Right ventricle myocardium inferior (tissue), 1 donor: ENCODE data around the gene IL17RD. TPM values are rescaled to one million over a fixed set of nuclear protein-coding genes. Genes with fewer than 3 reads are reported as not detected.

Source experiments
- ATAC-seq: fragments of 200-7000 bp; cut with Tn5 transposase; one replicate; pipeline ENCODE4 v1.9.1; 2020; ENCODE audit warnings: mild to moderate bottlenecking, moderate library complexity
- DNase-seq: peaks from one replicate; pipeline ENCODE4 v3.0.0; 2021; ENCODE audit errors: missing footprints
- intact Hi-C: fragments of 100-400 bp; cut with DNase I; formaldehyde crosslinking; loops from one replicate; pipeline ENCODE4 v1.11.0; 2022
- total RNA-seq: library from RNA; stranded (reverse); fragmentation: NEBNext Ultra II Directional; extraction: Animal tissue kit (Norgen Biotek cat#: 25700); gene quantifications from one replicate; pipeline ENCODE4 v1.2.1, GENCODE V29; 2021
- donor health status: DM: no; HTN: yes; CAD: no; lungs with severe emphysema.

IL17RD gene
- total RNA-seq, 1 donor from 2014 or later, result 6.7 TPM

DNA sequence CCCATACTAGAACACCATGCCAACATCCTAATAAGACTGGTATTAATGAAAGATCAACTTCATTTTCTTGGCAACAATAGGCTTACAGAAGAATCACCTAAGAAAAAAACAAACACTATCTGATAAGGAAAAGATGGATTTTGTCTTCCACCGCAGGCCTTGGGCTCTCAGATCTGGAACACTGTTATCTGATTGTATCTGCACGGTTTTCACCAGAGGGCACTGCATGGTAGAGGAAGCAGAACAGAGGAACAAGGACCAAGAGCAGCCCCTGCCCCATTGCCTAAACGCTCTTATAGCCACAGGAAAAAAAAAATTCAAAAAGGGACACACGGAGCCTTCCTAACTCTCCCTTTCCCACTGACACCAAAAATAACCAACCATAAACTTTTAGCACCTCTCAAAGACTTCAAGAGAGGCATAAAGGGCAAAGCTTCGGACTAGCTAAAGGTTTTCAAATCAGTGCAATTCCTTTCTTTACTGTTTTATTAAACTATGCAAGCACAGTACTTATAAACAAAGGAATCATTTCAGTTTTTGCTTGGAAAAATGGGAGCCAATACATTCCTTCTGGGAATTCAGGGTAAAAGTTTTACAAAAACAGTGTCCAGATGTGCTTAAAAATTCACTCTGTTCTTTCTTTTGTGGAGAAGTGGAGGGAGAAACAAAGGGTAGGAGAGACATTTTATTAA lies 23.3 kb downstream of the IL17RD start:
- intact Hi-C loops, result no loop called here
- DNase-seq (no peak), ATAC-seq (no peak)

DNA sequence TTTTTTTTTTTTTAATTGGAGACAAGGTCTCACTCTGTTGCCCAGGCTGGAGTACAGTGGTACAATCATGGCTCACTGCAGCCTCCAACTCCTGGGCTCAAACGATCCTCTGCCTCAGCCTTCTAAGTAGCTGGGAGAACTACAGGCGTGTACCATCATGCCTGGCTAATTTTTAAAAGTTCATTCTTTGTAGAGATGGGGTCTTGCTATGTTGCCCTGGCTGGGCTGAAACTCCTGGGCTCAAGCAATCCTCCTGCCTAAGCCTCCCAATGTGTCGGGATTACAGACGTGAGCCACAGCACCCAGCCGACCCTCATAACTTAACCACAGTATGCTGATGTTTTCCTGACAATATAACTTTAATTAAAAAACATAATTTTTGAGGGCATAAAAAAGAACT lies 24.3 kb downstream of the IL17RD start:
- intact Hi-C loops, result no loop called here
- ATAC-seq (no peak), DNase-seq (no peak)

DNA sequence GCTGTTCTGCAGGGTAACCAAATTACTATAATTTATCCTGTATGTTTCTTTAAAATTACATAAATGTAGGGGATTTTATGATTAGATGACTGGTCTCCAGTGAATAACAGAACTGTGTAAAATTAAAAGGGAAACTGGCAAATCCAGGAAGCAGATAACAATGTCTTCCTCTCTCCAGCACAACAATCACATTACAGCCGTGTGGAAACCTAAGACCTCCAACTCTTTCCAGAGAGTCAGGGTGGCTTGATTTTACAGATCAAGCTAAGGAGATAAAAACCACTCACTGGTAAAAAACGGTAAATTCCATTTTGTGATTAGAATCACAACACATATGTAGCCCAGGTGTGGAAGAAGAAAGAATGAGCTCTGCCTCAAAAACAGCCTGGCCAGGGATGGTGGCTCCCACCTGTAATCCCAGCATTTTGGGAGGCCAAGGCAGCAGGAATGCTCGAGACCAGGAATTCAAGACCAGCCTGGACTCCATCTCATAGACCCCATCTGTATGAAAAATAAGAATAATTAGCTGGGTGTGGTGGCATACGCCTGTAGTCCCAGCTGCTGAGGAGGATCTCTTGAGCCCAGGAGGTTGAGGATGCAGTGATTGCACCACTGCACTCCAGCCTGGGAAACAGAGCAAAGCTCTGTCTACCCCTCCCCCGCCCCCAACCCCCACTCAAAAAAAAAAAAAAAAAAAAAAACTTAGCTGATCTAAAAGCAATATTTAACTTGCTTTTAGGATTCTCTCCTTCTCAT lies 29.0 kb downstream of the IL17RD start:
- ATAC-seq (no peak), DNase-seq (no peak)
- intact Hi-C loops, result no loop called here

DNA sequence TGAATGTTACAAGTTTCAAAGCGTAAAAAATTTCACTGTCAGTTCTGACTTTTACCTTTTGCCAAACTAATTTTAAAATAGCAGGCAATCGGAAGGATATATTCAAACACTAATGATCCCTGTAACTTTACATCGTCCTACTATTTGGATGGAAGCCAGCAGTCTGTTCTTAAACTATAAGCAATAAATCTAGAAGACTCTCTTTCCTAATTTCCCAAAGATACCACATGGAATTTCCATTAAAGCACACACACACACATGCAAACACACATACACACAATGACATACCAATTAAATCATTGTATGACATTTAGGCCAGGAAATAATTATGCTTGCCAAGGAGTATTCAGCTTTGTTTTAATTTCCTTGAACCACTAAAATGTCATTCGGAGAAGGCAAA lies 32.0 kb downstream of the IL17RD start:
- ATAC-seq, result no peak

DNA sequence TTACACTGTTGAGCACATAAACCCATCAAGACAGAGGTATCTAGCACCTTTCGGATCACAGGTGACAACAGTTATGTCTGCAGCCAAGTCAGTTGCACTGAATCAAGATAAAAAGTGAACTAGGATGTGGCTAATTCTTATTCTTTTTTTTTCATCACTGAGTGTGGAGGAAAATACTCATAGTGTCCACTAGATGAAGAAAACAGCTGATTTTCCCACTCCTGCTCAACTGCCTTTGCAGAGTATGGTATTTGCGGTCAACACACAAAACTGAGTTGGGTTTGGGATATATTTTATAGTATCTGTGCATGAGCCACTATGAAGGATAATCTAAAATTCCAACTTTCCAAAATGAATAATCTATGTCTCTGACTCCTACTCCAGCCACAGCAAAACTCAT lies 32.5 kb downstream of the IL17RD start:
- ATAC-seq, result no peak
- intact Hi-C loops, result no loop called here
- no peak for DNase-seq

More for the DNA sequence above, 32.0 kb downstream of the IL17RD start:
- DNase-seq, result no peak
- intact Hi-C loops, result no loop called here

DNA sequence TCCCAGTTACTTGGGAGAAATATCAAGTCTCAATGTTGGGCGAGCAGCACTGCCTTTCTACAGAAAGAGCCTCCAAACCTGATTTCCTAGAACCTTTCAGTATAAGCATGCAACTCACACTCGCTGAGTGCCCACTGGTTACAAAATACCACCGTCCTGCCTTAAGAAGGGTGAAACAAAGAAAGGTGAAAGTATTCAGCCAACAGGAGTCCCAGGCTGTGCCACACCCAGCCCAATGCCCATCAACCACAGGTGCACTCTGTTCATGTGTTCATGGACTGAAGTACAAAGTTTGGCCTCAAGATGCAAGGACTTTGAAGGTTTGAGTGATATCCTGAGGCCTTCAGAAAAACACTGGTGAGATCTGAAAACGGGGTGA lies 34.0 kb downstream of the IL17RD start:
- ATAC-seq (no peak), DNase-seq (no peak)
- intact Hi-C loops, result no loop called here

DNA sequence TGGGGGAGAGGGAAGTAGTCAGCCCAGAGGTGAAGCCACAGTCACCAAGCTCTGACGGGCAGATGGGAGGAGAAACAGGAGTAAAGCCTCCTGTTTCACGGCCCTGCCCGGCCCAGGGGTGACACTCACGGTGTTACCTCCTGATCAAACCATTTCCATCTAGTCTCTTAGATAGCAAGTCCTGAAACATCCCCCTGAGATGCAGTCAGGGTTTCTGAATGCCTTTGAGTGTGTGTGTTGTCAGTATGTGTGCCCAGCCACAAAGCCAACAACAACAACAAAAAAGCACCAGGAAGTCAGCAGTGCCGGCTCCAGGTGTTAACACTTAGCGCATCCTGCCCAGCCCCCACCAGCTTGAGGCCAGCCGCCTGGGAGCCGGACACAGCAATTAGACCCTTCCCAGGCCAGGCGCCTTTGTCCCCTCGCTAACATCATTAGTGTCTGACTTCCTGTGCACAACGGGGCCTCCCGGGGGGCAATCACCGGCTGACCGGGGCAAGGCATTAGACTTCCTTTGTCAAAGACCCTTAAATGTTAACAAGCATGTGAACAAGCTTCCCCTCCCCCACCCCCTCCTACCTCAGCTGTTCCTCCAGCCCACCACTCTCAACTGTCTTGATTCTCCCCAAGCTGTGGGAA lies 34.5 kb downstream of the IL17RD start:
- no peak for DNase-seq
- intact Hi-C loops, result no loop called here
- ATAC-seq, result no peak

DNA sequence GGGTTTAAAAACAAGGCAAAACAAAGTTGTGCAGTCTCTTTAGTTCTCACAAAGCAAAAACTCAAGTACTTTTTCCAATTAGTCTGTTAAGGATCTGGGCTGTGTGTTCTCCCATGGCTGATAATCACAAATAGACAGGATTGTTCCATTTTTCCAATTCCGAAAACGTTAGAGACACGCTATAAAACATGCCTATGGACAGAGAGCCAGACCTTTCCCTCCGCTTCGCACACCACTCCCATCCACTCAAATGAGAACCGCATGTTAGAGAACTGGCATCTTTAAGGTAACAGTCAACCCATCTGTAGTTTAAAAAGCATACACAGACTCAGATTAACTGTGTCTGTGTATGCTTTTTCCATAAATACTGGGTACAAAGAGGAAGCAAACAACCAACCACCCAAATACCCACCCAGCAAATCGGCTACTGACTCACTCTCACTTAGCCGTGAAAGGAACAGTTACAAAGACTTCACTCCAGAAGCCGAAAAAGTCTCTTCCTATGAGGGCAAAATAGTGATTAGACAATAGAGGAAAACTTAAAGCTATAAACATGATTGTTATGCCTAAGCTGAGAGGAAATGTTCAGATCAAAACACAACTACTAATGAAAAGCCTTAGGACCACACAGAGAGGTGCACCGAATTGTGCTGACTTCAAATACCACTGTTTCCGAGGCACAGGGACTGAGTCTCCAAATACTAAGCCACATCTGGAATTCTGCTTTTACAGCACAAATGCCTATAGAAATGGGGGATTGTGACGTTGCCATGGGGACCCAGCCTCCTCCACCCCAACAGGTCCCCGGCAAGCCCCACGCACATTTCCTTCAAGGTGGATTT lies 36.1 kb downstream of the IL17RD start:
- intact Hi-C loops, result loop anchor here (5.0 kb wide), 1 partner anchor 33 kb away; no protein-coding TSS in a partner anchor
- ATAC-seq, result no peak
- DNase-seq, result no peak

DNA sequence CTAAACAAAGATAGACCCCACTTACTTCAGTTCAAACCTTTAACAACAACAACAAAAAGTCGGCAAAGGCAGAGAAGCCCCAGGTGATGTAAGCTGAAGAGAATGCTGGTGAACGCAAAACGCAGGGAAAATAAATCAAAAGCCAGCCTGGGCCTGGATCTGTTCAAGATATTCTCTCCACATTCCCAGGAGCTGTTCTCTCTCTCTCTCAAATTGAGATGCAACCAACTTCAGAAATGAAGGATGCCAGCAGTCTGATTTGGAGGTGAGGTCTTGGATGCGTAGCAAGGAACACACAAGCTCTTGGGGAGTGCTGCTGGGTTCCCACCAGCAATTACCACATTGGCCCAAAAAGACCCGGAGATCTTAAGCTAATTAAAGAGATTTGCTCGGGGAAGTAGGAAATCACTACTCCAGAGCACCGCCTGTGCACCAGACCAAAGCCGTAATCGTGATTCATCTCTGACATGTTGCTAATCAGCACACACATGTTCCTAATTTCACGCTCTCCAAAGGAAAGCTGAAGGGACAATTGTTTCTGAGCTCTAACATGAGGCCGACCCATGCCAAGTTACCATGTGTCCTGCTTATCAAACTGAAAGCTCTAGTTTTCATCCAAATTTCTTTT lies 37.1 kb downstream of the IL17RD start:
- intact Hi-C loops, result loop anchor here (5.0 kb wide), 1 partner anchor 34 kb away; no protein-coding TSS in a partner anchor
- DNase-seq (no peak), ATAC-seq (peak; percentile 80)

DNA sequence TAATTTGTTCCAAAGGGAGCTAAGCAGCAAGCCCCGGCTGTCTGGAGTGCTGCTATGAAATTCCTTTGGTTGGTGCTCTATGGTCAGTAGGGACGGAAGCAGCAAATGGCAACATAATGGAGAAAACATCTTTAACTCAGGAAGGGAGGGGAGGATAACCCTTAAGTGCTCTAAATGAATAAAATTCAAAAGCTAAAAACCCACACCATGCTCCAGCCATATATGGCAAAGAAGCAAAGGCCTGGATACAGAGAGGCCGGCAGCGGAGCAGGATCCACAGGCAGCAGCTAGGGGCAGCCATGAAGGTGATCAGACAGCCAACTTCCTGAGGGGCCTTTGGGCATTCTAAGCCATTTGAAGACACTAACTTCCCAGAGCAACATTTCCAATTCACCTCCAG lies 38.9 kb downstream of the IL17RD start:
- intact Hi-C loops, result loop anchor here (5.0 kb wide), 1 partner anchor 36 kb away; no protein-coding TSS in a partner anchor
- ATAC-seq, result no peak
- DNase-seq, result no peak

DNA sequence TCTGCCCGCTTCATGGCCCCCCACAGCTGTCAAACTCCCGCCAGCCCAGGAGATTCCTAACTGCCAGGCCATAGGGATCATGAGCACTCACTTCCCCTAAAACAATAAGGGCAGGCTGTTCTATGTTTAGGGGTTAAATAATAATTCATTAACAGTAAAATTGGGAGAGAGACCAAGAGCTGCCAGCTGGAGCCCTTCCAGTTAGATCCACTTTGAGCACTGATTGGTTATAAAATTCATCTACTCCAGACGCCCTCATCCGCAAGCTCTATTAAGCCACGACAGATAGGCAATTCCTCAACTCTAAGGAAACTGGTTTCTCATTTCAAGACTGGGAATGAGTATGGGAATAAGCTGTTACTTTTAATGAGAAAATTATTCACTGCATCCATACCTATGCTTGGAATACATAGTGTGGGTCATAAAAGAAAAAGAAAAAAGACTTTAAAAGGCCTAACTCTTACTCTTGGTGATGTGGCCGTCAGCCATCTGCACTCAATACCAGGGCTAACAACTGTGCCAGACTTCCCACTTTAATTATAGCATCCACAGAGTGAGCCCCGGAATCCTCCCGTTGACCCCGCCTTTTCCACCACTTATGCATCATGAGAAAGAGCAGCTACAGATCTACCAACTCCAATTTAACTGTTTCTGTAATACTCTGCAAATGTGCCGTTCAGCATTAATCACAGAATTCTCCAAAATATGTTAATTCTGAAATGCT lies 44.5 kb downstream of the IL17RD start:
- intact Hi-C loops, result no loop called here
- DNase-seq (no peak), ATAC-seq (peak; percentile 36)

DNA sequence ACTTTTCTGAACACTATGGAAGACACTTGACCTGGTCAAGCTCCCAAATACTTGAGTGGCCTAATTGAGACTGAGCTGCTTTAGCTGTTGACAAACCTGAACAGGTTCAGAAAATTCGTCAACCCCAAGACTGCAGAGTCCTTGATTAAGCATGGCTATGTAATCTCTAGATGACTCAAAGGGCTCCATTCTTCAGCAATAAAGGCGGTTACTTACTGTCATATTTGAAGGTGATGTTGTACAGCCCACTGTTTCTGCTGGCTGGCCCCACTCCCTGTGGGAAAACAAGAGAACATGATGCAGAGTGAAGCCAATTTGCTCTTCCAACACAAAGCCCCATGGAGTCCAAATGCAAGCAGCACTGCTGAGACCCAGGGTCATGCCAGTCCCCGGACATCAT lies 45.1 kb downstream of the IL17RD start:
- intact Hi-C loops, result no loop called here
- DNase-seq, result no peak
- peak; percentile 75 for ATAC-seq

DNA sequence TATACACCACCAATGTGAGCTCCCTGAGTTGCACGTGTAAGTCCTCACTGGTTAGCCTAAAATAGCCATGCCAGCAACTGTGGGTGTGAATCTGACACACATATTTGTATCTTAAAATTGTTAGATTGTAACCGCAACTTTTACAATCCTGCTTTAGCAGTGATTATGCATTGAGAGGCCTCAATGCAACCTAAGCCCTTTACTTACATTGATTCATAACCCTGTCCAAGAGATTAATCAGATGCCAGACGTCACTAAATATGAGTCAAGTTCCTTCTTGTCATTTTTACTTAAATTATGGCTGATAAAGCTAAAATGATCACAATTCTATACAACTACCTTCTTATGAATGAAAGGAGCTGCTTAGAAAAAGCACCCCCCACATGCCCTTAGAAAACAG lies 46.9 kb downstream of the IL17RD start:
- ATAC-seq (no peak), DNase-seq (no peak)
- intact Hi-C loops, result no loop called here

DNA sequence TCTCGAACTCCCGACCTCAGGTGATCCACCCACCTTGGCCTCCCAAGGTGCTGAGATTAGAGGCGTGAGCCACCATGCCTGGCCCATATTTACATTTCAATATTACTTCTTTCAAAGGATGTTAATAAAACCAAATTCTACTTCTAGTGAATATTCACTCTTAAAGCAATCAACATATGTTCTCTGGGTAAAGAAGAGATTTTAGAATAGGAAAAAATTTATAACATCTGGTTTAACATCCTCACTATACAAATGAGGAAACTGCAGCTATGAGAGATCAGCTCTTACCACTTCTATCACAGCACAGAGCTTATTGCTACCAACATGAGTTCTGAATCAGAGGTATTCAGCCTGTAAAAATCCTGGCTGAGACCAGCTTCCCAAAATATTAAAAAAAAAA lies 48.7 kb downstream of the IL17RD start:
- intact Hi-C loops, result no loop called here
- no peak for DNase-seq
- no peak for ATAC-seq

DNA sequence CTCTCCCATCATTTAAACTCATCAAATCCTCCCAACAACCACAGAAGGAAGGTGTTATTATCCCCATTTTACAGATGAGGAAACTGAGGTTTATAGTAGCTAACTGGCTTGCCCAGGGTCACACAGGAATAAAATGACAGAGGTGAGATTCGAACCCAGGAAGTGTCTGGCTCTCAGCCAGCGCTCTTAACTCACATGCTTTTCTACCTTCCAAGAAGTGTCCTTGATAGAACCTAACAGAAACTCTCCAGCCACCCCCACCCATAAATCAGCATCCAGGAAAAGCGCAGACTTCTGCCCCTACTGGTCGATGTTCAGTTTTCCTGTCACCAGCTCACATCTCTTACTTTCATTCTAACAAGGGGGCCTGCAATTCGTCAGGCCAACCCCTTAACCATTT lies 52.9 kb downstream of the IL17RD start:
- intact Hi-C loops, result no loop called here
- ATAC-seq (no peak), DNase-seq (no peak)

DNA sequence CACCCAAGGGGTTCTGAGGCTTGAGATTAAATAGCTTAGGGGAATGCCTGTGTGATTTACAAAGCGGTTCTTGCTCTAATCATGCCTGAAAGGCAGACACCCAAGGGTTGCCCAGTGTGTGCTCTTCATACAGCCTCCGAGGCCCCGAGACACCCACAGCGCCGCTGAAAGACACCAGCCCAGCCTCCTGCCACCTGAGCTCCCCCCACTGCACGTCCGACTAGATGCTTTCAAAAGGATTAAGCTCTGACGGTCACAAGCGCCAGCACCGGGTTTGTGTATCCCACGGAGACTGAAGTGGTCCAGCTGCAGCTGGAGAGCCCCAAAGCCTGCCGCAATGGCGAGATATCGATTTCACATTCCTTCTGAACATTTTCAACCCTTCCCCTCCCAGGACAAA lies 54.4 kb downstream of the IL17RD start:
- no peak for ATAC-seq
- intact Hi-C loops, result no loop called here
- no peak for DNase-seq

DNA sequence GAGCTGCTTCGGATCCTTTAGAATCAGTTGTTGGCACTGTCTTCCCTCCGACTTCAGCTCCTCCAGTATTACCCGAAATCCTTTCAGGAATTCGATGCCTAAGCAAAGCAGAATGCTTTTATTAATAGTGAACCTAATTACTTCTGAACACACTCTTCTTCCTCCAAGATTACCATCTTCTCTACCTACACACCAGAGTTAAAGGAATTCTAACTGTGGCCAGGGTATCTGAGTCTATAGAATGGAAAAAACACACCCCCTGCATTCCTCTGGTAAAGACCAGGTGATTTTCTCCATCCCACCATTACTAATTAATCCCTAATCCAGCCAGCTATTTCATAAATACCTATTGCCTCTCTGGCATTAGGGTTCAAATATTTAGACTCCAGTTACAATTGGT lies 54.9 kb downstream of the IL17RD start:
- ATAC-seq, result no peak
- no peak for DNase-seq
- intact Hi-C loops, result no loop called here
